Activated CD4-positive, alpha-beta T cell treated with anti-CD3 and anti-CD28 coated beads for 36 hours (primary cell): ENCODE results near the gene PDZRN4. TPM values are rescaled to one million over a fixed set of nuclear protein-coding genes. Genes with fewer than 3 reads are reported as not detected.

Experiments
- ATAC-seq: fragments of 200-7000 bp; cut with Tn5 transposase; one replicate; pipeline ENCODE4 v1.10.0; 2021; ENCODE audit warnings: mild to moderate bottlenecking, moderate library complexity
- CTCF ChIA-PET: fragments of 350-600 bp; sonication (Branson Sonifier 250); formaldehyde crosslinking; loops from one replicate; lab custom pipeline; 2021; ENCODE audit warnings: antibody characterized with exemption; lab: Charles Lee
- POLR2A ChIA-PET: fragments of 350-600 bp; sonication (Branson Sonifier 250); formaldehyde crosslinking; loops from one replicate; lab custom pipeline; 2021; ENCODE audit warnings: antibody characterized with exemption, inconsistent platforms; lab: Charles Lee
- DNase-seq: peaks from one replicate; pipeline ENCODE4 v3.0.0-alpha.2; 2020
- H3K27ac Mint-ChIP-seq: one replicate; pipeline ENCODE4 v1.8.0; 2021; ENCODE audit warnings: mixed read lengths
- H3K27me3 Mint-ChIP-seq: one replicate; pipeline ENCODE4 v1.8.0; 2021; ENCODE audit warnings: mixed read lengths
- H3K36me3 Mint-ChIP-seq: one replicate; pipeline ENCODE4 v1.8.0; 2021; ENCODE audit warnings: low read depth, mixed read lengths
- H3K4me1 Mint-ChIP-seq: one replicate; pipeline ENCODE4 v1.8.0; 2021; ENCODE audit warnings: mixed read lengths
- H3K4me3 Mint-ChIP-seq: one replicate; pipeline ENCODE4 v1.8.0; 2021; ENCODE audit warnings: mild to moderate bottlenecking, moderate library complexity, mixed read lengths
- H3K9me3 Mint-ChIP-seq: one replicate; pipeline ENCODE4 v1.8.0; 2021; ENCODE audit warnings: low read depth, mixed read lengths
- intact Hi-C, 2 experiments: fragments of 100-400 bp; cut with DNase I in 1 of 2; cut with micrococcal nuclease in 1 of 2; formaldehyde crosslinking; loops; one replicate each; pipeline versions ENCODE4 v1.14.2 to v1.15.1; 2022 to 2024; cut with DNase I, micrococcal nuclease
- total RNA-seq, 2 experiments: library from RNA; stranded (reverse); gene quantifications; one replicate each; pipeline ENCODE4 v1.2.3, GENCODE V29; 2021

PDZRN4 gene
- total RNA-seq, 2 experiments from 2014 or later: not detected

DNA sequence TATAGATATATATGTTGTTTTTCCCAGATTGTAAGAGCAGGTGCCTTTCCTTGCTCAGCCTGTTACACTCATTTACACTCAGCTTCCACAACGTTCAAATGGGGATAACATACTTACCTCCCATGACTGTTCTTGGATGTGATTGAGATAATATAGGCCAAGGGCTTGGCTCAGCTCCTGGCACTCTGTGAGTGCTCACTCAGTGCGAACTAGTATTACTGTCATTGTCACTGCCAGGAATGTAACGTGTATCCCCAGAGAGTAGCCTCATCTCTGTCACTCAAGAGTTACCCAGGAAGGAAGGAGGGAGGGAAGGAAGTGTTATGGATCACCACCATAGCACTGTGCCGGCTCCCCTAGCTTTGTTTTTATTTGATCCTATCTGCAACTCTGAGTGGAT lies 307.9 kb downstream of the PDZRN4 start:
- no peak for DNase-seq
- Mint-ChIP-seq H3K4me3 (no peak overlapping the region), H3K27ac (no peak overlapping the region), H3K4me1 (no peaks in the 10 kb centered on the region), H3K9me3 (no peaks in the 10 kb centered on the region), H3K36me3 (no peaks in the 10 kb centered on the region), H3K27me3 (no peaks in the 10 kb centered on the region)
- intact Hi-C loops: no loop called here
- ChIA-PET POLR2A (no interaction called here), CTCF (no interaction called here)
- ATAC-seq: no peak

GRCh38 chr12:41497409-41497808 lies 309.3 kb downstream of the PDZRN4 start:
- Mint-ChIP-seq H3K27ac (no peak overlapping the region), H3K36me3 (no peaks in the 10 kb centered on the region), H3K9me3 (no peaks in the 10 kb centered on the region), H3K4me1 (no peaks in the 10 kb centered on the region), H3K27me3 (no peaks in the 10 kb centered on the region), H3K4me3 (no peak overlapping the region)
- intact Hi-C loops: no loop called here
- ATAC-seq (no peak), DNase-seq (no peak)
- ChIA-PET CTCF (no interaction called here), POLR2A (no interaction called here)

GRCh38 chr12:41504976-41505375 lies 316.9 kb downstream of the PDZRN4 start:
- DNase-seq: no peak
- ChIA-PET POLR2A (no interaction called here), CTCF (no interaction called here)
- no peaks in the 10 kb centered on the region for H3K9me3 Mint-ChIP-seq
- no peaks in the 10 kb centered on the region for H3K4me1 Mint-ChIP-seq
- no peak overlapping the region for H3K4me3 Mint-ChIP-seq
- H3K27me3 Mint-ChIP-seq: no peaks in the 10 kb centered on the region
- no peaks in the 10 kb centered on the region for H3K36me3 Mint-ChIP-seq
- ATAC-seq: no peak
- H3K27ac Mint-ChIP-seq: no peak overlapping the region
- intact Hi-C loops: no loop called here

- Mint-ChIP-seq H3K9me3 (no peaks in the 10 kb centered on the region), H3K27me3 (no peaks in the 10 kb centered on the region), H3K4me3 (no peak overlapping the region), H3K27ac (no peak overlapping the region), H3K4me1 (no peaks in the 10 kb centered on the region), H3K36me3 (no peaks in the 10 kb centered on the region)
- POLR2A ChIA-PET: no interaction called here
- DNase-seq (no peak), ATAC-seq (no peak)
- intact Hi-C loops: no loop called here
- CTCF ChIA-PET: no interaction called here
Measured at GRCh38 chr12:41507286-41507685, 319.2 kb downstream of the PDZRN4 start.

GRCh38 chr12:41509271-41510055 lies 321.3 kb downstream of the PDZRN4 start:
- ChIA-PET POLR2A (no interaction called here), CTCF (no interaction called here)
- H3K9me3 Mint-ChIP-seq: no peaks in the 10 kb centered on the region
- H3K4me1 Mint-ChIP-seq: no peaks in the 10 kb centered on the region
- no peaks in the 10 kb centered on the region for H3K36me3 Mint-ChIP-seq
- ATAC-seq (no peak), DNase-seq (no peak)
- no peaks in the 10 kb centered on the region for H3K27me3 Mint-ChIP-seq
- intact Hi-C loops: loop anchor here in 1 of 2 experiments (10.0 kb wide), 1 partner anchor 515 kb away; no protein-coding TSS in a partner anchor
- no peak overlapping the region for H3K4me3 Mint-ChIP-seq
- no peak overlapping the region for H3K27ac Mint-ChIP-seq

GRCh38 chr12:41510470-41510869 lies 322.4 kb downstream of the PDZRN4 start:
- no peak overlapping the region for H3K27ac Mint-ChIP-seq
- H3K4me3 Mint-ChIP-seq: no peak overlapping the region
- ATAC-seq (no peak), DNase-seq (no peak)
- ChIA-PET CTCF (interaction anchor here (0.6 kb wide), 1 partner anchor 17 kb away, joined by 3 read pairs; no protein-coding TSS in a partner anchor), POLR2A (no interaction called here)
- H3K27me3 Mint-ChIP-seq: no peaks in the 10 kb centered on the region
- intact Hi-C loops: loop anchor here in 1 of 2 experiments (10.0 kb wide), 1 partner anchor 514 kb away; no protein-coding TSS in a partner anchor
- no peaks in the 10 kb centered on the region for H3K4me1 Mint-ChIP-seq
- no peaks in the 10 kb centered on the region for H3K36me3 Mint-ChIP-seq
- no peaks in the 10 kb centered on the region for H3K9me3 Mint-ChIP-seq

GRCh38 chr12:41511247-41511646 lies 323.1 kb downstream of the PDZRN4 start:
- POLR2A ChIA-PET: no interaction called here
- Mint-ChIP-seq H3K27ac (no peak overlapping the region), H3K4me3 (no peak overlapping the region), H3K36me3 (no peaks in the 10 kb centered on the region), H3K4me1 (no peaks in the 10 kb centered on the region), H3K9me3 (no peaks in the 10 kb centered on the region), H3K27me3 (no peaks in the 10 kb centered on the region)
- CTCF ChIA-PET: interaction anchor here (0.6 to 0.7 kb wide), 2 partner anchors 18 to 276 kb away, joined by 3 read pairs; no protein-coding TSS in a partner anchor
- no peak for DNase-seq
- intact Hi-C loops: loop anchor here in 1 of 2 experiments (10.0 kb wide), 1 partner anchor 514 kb away; no protein-coding TSS in a partner anchor
- no peak for ATAC-seq

- intact Hi-C loops: loop anchor here in 1 of 2 experiments (10.0 kb wide), 1 partner anchor 512 kb away; no protein-coding TSS in a partner anchor
- Mint-ChIP-seq H3K4me1 (no peaks in the 10 kb centered on the region), H3K27ac (no peak overlapping the region), H3K36me3 (no peaks in the 10 kb centered on the region), H3K9me3 (no peaks in the 10 kb centered on the region), H3K27me3 (no peaks in the 10 kb centered on the region), H3K4me3 (no peak overlapping the region)
- DNase-seq (no peak), ATAC-seq (no peak)
- POLR2A ChIA-PET: no interaction called here
- CTCF ChIA-PET: no interaction called here
Measured at GRCh38 chr12:41512497-41512896, 324.4 kb downstream of the PDZRN4 start.

- ATAC-seq: no peak
Measured at GRCh38 chr12:41514021-41514777, 326.1 kb downstream of the PDZRN4 start.

GRCh38 chr12:41514907-41515306 lies 326.8 kb downstream of the PDZRN4 start:
- no peaks in the 10 kb centered on the region for H3K4me1 Mint-ChIP-seq
- H3K36me3 Mint-ChIP-seq: no peaks in the 10 kb centered on the region
- no peak overlapping the region for H3K27ac Mint-ChIP-seq
- CTCF ChIA-PET: no interaction called here
- no peak for ATAC-seq
- intact Hi-C loops: loop anchor here in 1 of 2 experiments (10.0 kb wide), 1 partner anchor 510 kb away; no protein-coding TSS in a partner anchor
- no peaks in the 10 kb centered on the region for H3K27me3 Mint-ChIP-seq
- H3K4me3 Mint-ChIP-seq: no peak overlapping the region
- DNase-seq: peak; percentile 11
- no peaks in the 10 kb centered on the region for H3K9me3 Mint-ChIP-seq
- POLR2A ChIA-PET: no interaction called here

More at GRCh38 chr12:41514021-41514777, 326.1 kb downstream of the PDZRN4 start:
- H3K4me1 Mint-ChIP-seq: no peaks in the 10 kb centered on the region
- no peak overlapping the region for H3K4me3 Mint-ChIP-seq
- H3K36me3 Mint-ChIP-seq: no peaks in the 10 kb centered on the region
- CTCF ChIA-PET: no interaction called here
- H3K27ac Mint-ChIP-seq: no peak overlapping the region
- H3K27me3 Mint-ChIP-seq: no peaks in the 10 kb centered on the region
- no peak for DNase-seq
- intact Hi-C loops: loop anchor here in 1 of 2 experiments (10.0 kb wide), 1 partner anchor 511 kb away; no protein-coding TSS in a partner anchor
- H3K9me3 Mint-ChIP-seq: no peaks in the 10 kb centered on the region
- POLR2A ChIA-PET: no interaction called here

GRCh38 chr12:41515953-41516352 lies 327.8 kb downstream of the PDZRN4 start:
- Mint-ChIP-seq H3K4me3 (no peak overlapping the region), H3K27me3 (no peaks in the 10 kb centered on the region), H3K4me1 (no peaks in the 10 kb centered on the region), H3K9me3 (no peaks in the 10 kb centered on the region), H3K36me3 (no peaks in the 10 kb centered on the region), H3K27ac (no peak overlapping the region)
- DNase-seq: no peak
- CTCF ChIA-PET: no interaction called here
- POLR2A ChIA-PET: no interaction called here
- ATAC-seq: no peak
- intact Hi-C loops: loop anchor here in 1 of 2 experiments (10.0 kb wide), 1 partner anchor 509 kb away; no protein-coding TSS in a partner anchor
